ENCODE measurements around the gene PCBP1.

PCBP1 gene

GRCh38 chr2:70122470-70122869 is 35.2 kb downstream of the PCBP1 start:
- TF ChIP-seq, protein P1, sequence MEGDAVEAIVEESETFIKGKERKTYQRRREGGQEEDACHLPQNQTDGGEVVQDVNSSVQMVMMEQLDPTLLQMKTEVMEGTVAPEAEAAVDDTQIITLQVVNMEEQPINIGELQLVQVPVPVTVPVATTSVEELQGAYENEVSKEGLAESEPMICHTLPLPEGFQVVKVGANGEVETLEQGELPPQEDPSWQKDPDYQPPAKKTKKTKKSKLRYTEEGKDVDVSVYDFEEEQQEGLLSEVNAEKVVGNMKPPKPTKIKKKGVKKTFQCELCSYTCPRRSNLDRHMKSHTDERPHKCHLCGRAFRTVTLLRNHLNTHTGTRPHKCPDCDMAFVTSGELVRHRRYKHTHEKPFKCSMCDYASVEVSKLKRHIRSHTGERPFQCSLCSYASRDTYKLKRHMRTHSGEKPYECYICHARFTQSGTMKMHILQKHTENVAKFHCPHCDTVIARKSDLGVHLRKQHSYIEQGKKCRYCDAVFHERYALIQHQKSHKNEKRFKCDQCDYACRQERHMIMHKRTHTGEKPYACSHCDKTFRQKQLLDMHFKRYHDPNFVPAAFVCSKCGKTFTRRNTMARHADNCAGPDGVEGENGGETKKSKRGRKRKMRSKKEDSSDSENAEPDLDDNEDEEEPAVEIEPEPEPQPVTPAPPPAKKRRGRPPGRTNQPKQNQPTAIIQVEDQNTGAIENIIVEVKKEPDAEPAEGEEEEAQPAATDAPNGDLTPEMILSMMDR (IDR thresholded peaks at IDR 0.05; ENCODE audit: insufficient read depth, low read length): no peak
- TF ChIP-seq POLR2AphosphoS5 (IDR thresholded peaks at IDR 0.05; ENCODE audit: low read depth) (no peak), SPI1 (IDR thresholded peaks at IDR 0.05; ENCODE audit: borderline replicate concordance, low read depth) (no peak)
- Histone ChIP-seq H3K27me3 (ENCODE audit: insufficient read depth, poor library complexity, severe bottlenecking) (no peaks in the 10 kb centered on the region), H3K27ac (replicated peaks) (peak overlapping the region; percentile 65; the same call in 1 of the 2 replicates), H3K4me3 (replicated peaks; ENCODE audit: insufficient read depth, low read length) (no peak overlapping the region)
- no peak for DNase-seq (ENCODE audit: low read depth in 1 of 2, low spot score in 1 of 2)

GRCh38 chr2:70123051-70123828 is 36.0 kb downstream of the PCBP1 start:
- Histone ChIP-seq H3K27ac (replicated peaks) (peak overlapping the region; percentile 99), H3K4me3 (replicated peaks; ENCODE audit: insufficient read depth, low read length) (no peak overlapping the region), H3K27me3 (ENCODE audit: insufficient read depth, poor library complexity, severe bottlenecking) (no peaks in the 10 kb centered on the region)
- DNase-seq (ENCODE audit: low read depth in 1 of 2, low spot score in 1 of 2): no peak
- TF ChIP-seq POLR2AphosphoS5 (IDR thresholded peaks at IDR 0.05; ENCODE audit: low read depth): no peak
- TF ChIP-seq SPI1 (IDR thresholded peaks at IDR 0.05; ENCODE audit: borderline replicate concordance, low read depth): no peak; the same call in 1 of the 2 replicates
- TF ChIP-seq, protein P1 (IDR thresholded peaks at IDR 0.05; ENCODE audit: insufficient read depth, low read length): no peak
- no peak for TF ChIP-seq GABPA (IDR thresholded peaks at IDR 0.05; ENCODE audit: low read depth)
- TF ChIP-seq, protein P2, sequence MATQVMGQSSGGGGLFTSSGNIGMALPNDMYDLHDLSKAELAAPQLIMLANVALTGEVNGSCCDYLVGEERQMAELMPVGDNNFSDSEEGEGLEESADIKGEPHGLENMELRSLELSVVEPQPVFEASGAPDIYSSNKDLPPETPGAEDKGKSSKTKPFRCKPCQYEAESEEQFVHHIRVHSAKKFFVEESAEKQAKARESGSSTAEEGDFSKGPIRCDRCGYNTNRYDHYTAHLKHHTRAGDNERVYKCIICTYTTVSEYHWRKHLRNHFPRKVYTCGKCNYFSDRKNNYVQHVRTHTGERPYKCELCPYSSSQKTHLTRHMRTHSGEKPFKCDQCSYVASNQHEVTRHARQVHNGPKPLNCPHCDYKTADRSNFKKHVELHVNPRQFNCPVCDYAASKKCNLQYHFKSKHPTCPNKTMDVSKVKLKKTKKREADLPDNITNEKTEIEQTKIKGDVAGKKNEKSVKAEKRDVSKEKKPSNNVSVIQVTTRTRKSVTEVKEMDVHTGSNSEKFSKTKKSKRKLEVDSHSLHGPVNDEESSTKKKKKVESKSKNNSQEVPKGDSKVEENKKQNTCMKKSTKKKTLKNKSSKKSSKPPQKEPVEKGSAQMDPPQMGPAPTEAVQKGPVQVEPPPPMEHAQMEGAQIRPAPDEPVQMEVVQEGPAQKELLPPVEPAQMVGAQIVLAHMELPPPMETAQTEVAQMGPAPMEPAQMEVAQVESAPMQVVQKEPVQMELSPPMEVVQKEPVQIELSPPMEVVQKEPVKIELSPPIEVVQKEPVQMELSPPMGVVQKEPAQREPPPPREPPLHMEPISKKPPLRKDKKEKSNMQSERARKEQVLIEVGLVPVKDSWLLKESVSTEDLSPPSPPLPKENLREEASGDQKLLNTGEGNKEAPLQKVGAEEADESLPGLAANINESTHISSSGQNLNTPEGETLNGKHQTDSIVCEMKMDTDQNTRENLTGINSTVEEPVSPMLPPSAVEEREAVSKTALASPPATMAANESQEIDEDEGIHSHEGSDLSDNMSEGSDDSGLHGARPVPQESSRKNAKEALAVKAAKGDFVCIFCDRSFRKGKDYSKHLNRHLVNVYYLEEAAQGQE (IDR thresholded peaks at IDR 0.05; ENCODE audit: insufficient replicate concordance, low read depth): no peak

GRCh38 chr2:70123829-70124116 is 36.5 kb downstream of the PCBP1 start:
- DNase-seq (ENCODE audit: low read depth in 1 of 2, low spot score in 1 of 2): no peak
- H3K4me3 ChIP-seq (replicated peaks; ENCODE audit: insufficient read depth, low read length): 0 out of 2 replicates have a peak overlapping the region, but pooled peaks have one; percentile 14
- H3K27me3 ChIP-seq (ENCODE audit: insufficient read depth, poor library complexity, severe bottlenecking): no peaks in the 10 kb centered on the region
- TF ChIP-seq, protein P1 (IDR thresholded peaks at IDR 0.05; ENCODE audit: insufficient read depth, low read length): no peak
- TF ChIP-seq SPI1 (IDR thresholded peaks at IDR 0.05; ENCODE audit: borderline replicate concordance, low read depth): no peak
- TF ChIP-seq, protein P2 (IDR thresholded peaks at IDR 0.05; ENCODE audit: insufficient replicate concordance, low read depth): no peak
- no peak for TF ChIP-seq GABPA (IDR thresholded peaks at IDR 0.05; ENCODE audit: low read depth)
- no peak for TF ChIP-seq POLR2AphosphoS5 (IDR thresholded peaks at IDR 0.05; ENCODE audit: low read depth)
- peak overlapping the region; percentile 99 for H3K27ac ChIP-seq (replicated peaks)
